K562 treated with DMSO at 1 percent for 24 hours (cell line): ENCODE measurements around the gene RBM15. TPM values are rescaled to one million over a fixed set of nuclear protein-coding genes. Genes with fewer than 3 reads are reported as not detected.

Experiments
- total RNA-seq: library from RNA; unstranded; fragments of 300-600 nt; gene quantifications from 2 replicates; pipeline ENCODE4 v1.2.3, GENCODE V29; 2022; ENCODE audit warnings: low read depth; ENCODE audit not compliant: insufficient read depth

Gene RBM15, protein sequence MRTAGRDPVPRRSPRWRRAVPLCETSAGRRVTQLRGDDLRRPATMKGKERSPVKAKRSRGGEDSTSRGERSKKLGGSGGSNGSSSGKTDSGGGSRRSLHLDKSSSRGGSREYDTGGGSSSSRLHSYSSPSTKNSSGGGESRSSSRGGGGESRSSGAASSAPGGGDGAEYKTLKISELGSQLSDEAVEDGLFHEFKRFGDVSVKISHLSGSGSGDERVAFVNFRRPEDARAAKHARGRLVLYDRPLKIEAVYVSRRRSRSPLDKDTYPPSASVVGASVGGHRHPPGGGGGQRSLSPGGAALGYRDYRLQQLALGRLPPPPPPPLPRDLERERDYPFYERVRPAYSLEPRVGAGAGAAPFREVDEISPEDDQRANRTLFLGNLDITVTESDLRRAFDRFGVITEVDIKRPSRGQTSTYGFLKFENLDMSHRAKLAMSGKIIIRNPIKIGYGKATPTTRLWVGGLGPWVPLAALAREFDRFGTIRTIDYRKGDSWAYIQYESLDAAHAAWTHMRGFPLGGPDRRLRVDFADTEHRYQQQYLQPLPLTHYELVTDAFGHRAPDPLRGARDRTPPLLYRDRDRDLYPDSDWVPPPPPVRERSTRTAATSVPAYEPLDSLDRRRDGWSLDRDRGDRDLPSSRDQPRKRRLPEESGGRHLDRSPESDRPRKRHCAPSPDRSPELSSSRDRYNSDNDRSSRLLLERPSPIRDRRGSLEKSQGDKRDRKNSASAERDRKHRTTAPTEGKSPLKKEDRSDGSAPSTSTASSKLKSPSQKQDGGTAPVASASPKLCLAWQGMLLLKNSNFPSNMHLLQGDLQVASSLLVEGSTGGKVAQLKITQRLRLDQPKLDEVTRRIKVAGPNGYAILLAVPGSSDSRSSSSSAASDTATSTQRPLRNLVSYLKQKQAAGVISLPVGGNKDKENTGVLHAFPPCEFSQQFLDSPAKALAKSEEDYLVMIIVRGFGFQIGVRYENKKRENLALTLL
- 24.4 and 26.5 TPM in 2 replicates for total RNA-seq

DNA sequence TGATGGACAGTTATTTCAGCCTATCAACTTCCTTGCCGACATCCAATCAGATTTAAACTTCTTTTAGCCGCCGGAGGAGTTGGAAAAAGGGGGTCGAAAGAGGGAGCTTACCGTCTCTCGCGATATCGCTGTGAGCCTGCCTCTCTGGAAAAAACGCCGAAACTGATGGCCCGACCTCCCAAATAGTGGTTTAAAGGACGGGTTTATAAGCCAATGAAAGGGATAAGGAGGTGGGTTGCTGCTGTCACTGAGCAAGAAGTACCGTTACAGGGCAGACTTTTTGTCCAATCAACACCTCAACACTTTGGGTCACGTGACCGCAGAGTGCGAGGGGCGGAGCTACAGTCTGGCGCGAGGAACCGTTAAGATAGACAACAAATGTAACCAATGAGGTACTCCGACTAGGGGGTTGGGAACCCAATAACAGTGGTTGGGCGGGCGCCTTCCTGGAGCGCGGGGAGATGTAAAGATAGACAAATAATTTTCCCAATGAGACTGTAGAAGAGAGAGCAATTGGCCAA is at the start of gene RBM15:
RBM15 (plus strand) TSS at position 492 of the 521 bp plus-strand sequence; CDS start at position 521, 29 bp downstream.

DNA sequence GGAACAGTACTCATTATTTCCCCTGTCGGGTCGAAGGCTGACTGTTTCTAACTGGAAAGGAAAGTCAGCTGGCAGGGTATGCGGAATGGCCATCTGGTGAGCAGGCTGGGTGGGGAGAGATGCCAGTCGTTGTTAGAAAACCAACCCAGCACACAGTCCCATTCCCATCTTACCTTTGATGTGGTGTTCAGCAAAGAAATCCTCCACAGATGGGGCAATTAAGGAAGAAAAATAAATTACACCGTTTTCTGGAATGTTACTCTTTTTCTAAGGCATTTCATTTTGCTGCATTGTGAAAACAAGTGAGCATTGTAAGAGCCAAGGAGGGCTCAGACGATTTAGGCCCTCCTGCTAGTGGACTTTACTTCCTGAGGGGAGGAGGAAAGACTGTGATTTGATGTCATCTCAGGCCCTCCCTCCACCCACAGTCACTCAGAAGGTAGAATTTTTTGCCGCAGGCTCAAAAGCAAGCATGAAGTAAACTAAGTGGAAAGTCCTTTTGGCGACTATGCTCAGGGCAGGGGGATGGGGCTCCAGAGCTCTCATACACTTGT is 51.6 kb downstream of the RBM15 start, which contains the start of gene SLC16A4:
SLC16A4 (minus strand) TSS at position 335 of the 554 bp plus-strand sequence. CDS start 1,703 bp downstream, outside the sequence.

Other genes with a start within 250 kb of the RBM15 start
- 0.25 TPM in 1 of 2 replicates, not detected in the other for gene UBL4B, start 226.9 kb upstream of the RBM15 start, total RNA-seq
- not detected in 2 replicates for gene SLC6A17, start 188.9 kb upstream of the RBM15 start, total RNA-seq
- gene KCNC4, start 129.1 kb upstream of the RBM15 start, total RNA-seq: 2.8 and 5.1 TPM in 2 replicates
- gene SLC16A4, start 51.6 kb downstream of the RBM15 start, total RNA-seq: 0.21 and 0.47 TPM in 2 replicates
- 310 and 332 TPM in 2 replicates for gene LAMTOR5, start 68.3 kb downstream of the RBM15 start, total RNA-seq
- gene PROK1, start 111.8 kb downstream of the RBM15 start, total RNA-seq: not detected in 2 replicates
- not detected in 2 replicates for gene KCNA10, start 179.8 kb downstream of the RBM15 start, total RNA-seq